GM18951 (cell line): ENCODE measurements around the gene FRA10AC1.
"Not testable (repeated sequence)": the region's sequence is repeated elsewhere in the genome, so short reads cannot be mapped to it uniquely, and the experiment has no call there.

Experiments used
- POLR2A ChIP-seq: IDR thresholded peaks from 4 replicates; pipeline ENCODE4 v1.6.1; 2011; ENCODE audit warnings: mild to moderate bottlenecking; ENCODE audit not compliant: insufficient read length, insufficient read depth; ENCODE audit errors: extremely low read depth
- in situ Hi-C: fragments of 300-500 bp; cut with MboI; formaldehyde crosslinking; loops from one replicate; pipeline ENCODE4 v1.12.0; 2022; ENCODE audit warnings: low sequenced_read_pairs, mixed read lengths, inconsistent platforms; ENCODE audit not compliant: unreplicated experiment

FRA10AC1 gene

DNA sequence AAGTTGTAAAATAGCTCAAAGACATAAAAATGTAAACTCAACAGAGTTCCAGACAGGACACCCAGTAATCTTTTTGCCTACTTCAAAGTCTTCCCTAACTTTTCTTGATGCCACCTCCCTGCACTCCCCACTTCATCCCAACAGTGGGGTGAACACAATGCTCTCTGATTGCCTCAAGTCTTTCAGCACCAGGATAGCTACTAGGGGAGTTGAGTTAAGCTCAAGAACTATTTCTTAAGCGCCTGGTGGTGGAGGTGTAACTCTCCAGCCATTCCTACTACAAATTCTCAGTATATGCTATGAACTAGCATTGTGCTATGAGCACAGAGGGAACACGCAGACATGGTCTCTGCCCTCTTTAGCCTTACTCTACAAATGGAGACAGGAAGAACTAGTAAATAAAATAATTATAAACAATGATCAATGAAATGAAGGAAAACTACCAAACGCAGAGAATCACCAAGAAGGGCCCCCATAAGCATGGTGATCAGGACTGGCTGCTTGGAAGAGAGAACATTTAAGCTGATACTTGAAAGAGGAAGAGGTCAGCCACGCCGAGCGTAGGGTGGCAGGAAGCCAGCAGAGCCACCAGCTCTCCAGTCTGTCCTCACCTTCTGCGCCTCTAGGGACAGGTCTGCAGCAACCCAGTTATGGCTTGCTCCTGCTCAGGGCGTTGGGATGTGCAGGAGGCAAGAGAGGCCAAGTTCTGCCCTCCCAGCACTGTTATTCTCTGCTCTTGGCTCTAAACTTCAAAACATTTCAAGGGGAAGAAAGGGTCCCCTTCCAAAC lies 16.7 kb upstream of the FRA10AC1 start:
- no peak for TF ChIP-seq POLR2A
- in situ Hi-C loops: no loop called here

DNA sequence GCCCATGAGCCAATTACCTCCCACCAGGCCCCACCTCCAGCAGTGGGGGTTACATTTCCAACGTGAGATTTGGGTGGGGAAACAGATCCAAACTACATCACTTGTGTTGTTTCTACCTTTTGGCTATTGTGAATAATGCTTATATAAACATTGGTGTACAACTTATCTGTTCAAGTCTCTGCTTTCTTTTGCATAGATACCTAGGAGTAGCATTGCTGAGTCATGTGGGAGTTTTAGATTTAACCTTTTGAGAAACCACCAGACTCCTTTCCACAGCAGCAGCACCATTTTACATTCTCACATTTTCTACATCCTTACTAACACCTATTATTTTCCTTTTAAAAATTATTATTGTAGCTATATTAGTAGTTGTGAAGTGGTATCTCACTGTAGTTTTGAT lies 14.4 kb upstream of the FRA10AC1 start:
- in situ Hi-C loops: no loop called here
- TF ChIP-seq POLR2A: no peak

DNA sequence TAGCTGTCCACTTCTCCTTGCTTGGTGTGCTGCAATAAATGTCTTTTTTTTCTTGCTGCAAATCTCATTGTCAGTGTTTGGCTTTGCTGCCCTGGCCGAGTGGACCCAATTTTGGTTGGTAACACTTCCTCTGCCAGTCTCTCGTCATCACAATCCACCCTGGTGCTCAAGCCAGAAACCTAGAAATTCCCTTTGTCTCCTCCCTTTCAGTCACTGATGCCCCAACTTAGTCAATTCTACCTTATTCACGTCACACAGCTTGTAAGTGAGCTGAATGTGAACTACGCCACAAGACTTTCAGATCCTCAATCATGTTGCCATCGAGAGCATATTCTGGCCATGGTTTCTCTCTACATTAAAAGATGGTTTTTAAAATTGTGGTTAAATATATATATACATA lies 13.0 kb upstream of the FRA10AC1 start:
- TF ChIP-seq POLR2A: no peak
- in situ Hi-C loops: no loop called here

DNA sequence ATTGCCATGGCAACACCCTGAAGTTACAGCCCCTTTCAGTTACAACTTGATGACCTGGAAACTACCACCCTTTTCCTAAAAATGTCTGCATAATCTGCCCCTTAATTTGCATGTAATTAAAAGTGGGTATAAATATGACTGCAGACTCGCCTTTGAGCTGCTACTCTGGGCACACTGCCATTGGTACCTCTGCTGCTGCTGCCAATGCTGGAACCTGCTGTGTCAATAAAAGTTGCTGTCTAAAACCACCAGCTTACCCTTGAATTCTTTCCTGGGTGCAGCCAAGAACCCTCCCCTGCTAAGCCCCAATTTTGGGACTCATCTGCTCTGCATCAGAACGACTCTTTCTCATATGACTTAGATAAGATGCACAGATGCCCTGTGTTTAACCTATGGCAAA lies 10.2 kb upstream of the FRA10AC1 start:
- no peak for TF ChIP-seq POLR2A
- in situ Hi-C loops: no loop called here

DNA sequence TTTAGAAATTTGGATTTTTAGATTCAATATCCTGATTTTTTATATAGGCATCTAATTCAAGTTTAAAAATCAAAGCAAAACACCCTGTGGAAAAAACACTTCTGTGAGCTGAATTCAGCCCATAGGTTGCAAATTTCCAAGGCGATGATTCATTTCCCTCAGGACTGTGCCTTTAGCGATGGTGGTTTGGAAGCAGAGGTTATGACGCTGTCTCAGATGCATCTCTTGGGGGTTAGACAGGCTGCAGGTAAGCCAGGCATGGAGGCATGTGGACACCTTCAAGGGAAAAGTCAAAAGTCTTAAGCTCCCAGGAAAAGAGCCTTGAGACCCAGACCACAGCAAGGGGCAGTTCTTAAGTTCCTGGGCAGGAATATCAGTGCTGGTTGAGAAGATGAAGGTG lies 9.5 kb upstream of the FRA10AC1 start:
- no peak for TF ChIP-seq POLR2A
- in situ Hi-C loops: no loop called here

DNA sequence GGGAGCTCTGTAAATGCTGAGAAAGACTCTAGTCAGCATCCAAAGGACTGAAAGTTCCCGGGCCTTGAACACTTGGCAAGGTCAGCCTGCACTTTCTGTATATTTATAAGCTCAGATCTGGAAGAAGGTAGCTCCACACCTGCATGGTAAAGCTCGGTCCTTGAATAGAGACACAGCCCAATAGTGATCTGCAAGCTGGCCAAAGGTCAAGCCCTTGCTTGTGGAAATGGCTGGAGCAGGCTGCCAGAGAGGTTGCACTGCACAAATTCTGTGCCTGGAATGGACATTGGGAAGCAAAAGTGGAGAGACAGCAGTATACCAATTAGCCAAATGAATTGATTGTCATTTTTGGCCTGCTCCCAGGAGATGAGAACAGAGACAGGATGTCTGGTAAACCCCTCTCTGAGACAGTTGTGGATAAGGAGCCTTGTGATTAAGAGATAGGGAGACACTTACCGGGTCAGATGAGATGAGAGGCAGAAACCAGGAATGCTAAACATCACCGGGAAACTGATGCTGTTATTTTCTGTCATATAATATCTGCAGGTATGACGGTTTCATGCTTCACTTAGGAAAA lies 8.0 kb upstream of the FRA10AC1 start:
- TF ChIP-seq POLR2A: no peak
- in situ Hi-C loops: no loop called here

DNA sequence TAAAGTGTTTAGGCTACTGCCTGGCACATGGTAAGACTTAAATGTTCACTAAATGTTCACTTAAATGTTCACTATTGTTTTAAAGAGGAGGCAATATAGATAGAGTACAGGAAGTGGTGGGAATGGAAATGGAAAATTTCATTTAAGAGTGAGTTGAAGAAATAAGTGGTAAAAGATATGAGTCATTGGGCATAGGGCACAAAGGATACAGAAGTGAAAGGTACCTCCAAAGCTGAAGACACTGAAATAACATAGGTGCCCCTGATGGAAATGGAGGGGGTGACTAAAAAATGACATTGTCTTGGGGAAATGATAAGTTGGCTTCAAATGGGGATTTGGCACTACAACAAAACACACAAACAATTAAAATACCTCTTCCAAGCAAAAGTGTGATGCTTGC lies 5.2 kb upstream of the FRA10AC1 start:
- in situ Hi-C loops: no loop called here
- no peak for TF ChIP-seq POLR2A

DNA sequence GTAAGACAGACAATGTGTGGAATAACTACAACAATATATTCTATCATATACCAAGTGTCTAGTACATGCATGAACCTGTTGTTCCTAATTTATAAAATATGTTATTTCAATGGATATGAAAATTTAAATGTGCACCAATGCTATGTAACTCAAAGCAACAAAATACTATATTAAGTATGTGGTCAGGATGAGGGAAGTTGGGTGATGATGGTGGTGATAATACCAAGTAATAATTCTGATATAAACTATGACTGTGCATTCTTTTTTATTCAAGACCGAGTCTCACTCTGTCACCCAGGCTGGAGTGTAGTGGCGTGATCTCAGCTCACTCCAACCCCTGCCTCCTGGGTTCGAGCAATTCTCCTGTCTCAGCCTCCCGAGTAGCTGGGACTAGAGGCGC lies 2.1 kb upstream of the FRA10AC1 start:
- in situ Hi-C loops: no loop called here
- no peak for TF ChIP-seq POLR2A

DNA sequence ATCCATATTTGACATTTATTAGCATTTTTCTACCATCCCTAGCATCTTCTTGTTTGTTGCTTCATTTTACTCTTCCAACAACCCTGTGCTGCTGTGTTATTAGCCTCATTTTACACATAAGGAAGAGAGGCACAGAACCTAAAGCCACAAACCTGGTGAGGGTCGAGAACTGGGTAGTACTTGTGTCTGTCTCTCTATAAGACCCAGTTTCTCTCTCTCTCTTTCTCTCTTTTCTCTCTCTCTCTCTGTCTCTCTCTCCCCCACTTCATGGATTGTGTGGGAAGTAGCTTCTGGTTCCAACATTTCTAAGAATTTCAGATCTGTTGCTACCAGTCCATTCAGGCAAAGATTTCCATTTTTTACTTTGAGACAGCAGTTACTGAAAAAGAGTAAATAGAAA lies 1.4 kb upstream of the FRA10AC1 start:
- TF ChIP-seq POLR2A: no peak
- in situ Hi-C loops: no loop called here

DNA sequence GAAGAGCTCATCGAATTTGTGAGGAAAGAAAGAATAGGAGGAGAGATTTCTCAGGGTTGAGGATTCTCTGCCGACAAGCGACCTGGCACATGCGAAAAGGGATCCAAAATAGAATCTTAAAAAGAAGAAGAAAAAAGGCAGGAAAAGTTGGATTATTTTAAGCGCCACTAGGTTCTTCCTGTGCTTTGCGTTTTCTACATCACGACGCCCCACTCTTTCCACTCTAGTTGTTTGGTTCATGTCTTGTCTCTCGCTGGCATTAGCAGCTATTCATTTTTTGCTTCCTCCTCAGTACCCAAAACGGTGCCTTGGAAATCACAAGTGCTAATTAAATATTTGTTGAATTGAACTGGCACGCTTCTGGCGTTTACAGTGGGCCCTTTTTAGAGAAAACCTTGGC lies 674 bp upstream of the FRA10AC1 start:
- in situ Hi-C loops: no loop called here

DNA sequence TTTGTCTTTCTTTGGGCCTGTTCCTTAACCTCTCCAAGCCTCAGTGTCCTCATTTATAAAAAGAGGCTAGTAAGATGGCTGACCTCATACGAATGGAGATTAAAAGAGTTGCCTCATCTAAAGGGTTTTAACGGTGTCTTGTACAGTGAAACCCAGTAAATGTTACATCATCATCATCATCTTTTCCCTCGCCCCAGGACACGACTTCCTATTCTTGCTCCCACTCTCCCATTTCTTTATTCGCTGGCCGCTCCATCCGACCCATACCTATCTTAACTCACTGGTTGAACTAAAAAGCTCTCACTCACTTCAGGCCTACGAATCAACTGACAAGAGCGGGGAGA lies 554 bp downstream of the FRA10AC1 start:
- in situ Hi-C loops: no loop called here
- TF ChIP-seq POLR2A: no peak

More for the DNA sequence above, 674 bp upstream of the FRA10AC1 start:
- no peak for TF ChIP-seq POLR2A

DNA sequence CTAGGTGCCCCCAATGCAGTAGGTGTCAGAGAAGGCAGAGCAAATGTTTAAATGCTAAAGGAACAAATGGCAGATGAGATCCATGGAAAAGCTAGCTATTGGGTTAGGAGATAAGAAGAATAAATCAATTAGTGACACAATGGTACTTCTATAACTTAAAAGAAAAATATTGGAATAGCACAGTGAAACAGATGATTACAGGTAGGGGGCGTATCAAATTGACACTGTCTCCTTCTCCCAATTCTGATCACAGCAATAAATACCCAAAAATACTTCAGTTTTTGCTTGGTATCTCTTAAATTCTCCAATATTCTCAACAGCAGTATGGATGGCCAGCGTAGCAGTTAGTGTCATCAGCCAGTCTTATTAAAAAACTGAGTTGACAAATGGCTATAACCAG lies 5.2 kb downstream of the FRA10AC1 start:
- in situ Hi-C loops: no loop called here
- no peak for TF ChIP-seq POLR2A

DNA sequence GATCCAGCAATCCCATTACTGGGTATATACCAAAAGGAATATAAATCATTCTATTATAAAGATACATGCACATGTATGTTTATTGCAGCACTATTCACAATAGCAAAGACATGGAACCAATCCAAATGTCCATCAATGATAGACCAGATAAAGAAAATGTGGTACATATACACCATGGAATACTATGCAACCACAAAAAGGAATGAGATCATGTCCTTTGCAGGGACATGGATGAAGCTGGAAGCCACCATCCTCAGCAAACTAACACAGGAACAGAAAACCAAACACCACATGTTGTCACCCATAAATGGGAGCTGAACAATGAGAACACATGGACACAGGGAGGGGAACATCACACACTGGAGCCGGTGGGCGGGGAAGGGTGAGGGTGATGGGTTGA lies 5.8 kb downstream of the FRA10AC1 start:
- in situ Hi-C loops: not testable (repeated sequence)

DNA sequence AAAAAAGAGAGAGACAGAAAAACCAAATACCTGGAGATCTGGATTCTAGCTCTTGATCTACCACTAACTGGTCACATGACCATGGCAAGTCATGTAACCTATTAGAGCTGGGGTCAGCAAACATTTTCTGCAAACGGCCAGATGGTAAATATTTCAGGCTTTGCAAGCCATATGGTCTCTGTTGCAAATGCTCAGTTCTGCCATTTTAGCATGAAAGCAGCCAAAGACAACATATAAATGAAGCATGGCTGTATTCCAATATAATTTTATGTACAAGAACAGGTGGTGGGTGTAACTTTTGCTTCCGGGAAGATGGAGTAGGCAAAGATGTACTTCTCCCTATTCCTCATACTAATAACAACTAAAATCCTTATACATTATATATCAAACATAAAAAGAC lies 6.7 kb downstream of the FRA10AC1 start:
- no peak for TF ChIP-seq POLR2A
- in situ Hi-C loops: no loop called here
